Hematopoietic multipotent progenitor cell treated with erythropoietin and hydrocortisone succinate and interleukin-3 and kit ligand, for 4 days (in vitro differentiated cells): ENCODE data around the gene RPS6KC1.
"Not testable (repeated sequence)": the region's sequence is repeated elsewhere in the genome, so short reads cannot be mapped to it uniquely, and the experiment has no call there.

ENCODE experiments used
- DNase-seq: peaks from one replicate; pipeline ENCODE4 v3.0.0-alpha.2; 2015

RPS6KC1 gene

DNA sequence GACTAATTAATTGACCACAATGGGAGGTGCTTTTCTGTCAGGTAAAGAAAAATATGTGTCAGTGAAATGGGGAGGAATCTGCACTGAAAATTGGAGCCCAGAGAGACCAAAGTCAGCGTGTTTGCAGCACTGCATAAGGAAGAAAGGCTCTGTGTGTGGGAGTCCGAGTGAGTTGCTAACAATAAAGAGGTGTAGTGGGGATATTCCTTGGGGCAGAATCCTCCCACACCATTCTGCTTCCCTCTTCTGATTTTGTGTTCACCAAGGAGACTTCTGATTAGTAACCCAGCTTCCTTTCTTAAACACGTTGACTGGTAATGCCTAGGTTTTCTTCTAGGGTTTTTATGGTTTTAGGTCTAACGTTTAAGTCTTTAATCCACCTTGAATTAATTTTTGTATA lies 240.5 kb downstream of the RPS6KC1 start:
- DNase-seq: no peak

DNA sequence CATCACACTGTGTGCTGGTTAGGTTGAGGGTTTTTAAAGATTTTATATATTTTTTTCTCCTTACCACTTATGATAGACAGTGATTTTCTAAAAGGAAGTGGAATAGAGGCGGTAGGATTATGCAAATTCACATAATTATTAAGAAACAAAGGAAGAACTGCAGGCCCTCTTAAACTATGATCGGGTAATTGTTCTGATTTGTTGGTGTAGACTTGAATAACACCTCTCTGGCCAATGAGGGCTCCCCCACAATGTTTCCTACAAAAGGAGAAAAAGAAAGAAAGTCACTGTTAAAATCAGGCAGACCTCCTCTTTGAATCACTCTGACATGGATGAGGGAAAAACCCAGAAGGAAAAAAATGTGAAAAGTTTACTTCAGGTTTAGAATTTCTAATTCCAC lies 241.6 kb downstream of the RPS6KC1 start:
- no peak for DNase-seq

DNA sequence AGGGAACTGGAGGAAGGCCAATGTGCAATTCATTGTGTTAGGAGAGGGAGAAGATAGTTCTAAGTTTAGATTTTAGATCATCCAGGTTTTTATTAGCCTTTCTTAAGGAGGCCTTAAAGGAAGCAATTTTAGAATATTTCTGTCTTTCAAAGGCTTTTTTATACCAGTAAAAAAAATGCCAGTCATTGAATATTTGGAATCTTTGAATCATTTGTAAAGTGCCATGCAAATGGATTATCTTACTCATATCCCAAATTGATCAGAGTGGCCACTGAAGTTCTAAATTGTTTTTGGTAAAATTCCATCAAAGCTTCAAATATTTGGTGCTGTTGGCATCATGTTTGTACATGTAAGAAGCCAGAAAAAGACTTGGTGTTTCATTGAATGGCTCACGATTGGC lies 244.8 kb downstream of the RPS6KC1 start:
- no peak for DNase-seq

DNA sequence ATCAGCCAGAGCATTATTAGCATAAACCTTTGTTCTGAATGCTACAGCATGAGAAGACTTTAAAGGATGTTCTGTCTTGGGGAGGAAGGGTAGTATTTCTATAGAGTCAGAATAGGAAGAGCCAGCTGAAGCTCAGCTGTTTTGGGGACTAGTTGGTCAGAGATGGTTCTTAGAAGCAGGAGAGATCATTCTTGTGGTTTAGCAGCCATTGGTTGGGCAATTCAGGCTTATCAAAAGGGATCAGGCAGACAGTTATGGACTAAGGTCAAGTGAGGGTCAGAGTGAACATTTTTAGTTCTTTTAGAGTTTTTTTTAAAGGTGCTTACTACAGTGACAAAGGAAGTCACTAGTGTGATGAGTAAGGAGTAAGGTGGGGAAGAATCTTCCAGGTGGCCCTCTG lies 245.5 kb downstream of the RPS6KC1 start:
- peak; percentile 38 for DNase-seq

DNA sequence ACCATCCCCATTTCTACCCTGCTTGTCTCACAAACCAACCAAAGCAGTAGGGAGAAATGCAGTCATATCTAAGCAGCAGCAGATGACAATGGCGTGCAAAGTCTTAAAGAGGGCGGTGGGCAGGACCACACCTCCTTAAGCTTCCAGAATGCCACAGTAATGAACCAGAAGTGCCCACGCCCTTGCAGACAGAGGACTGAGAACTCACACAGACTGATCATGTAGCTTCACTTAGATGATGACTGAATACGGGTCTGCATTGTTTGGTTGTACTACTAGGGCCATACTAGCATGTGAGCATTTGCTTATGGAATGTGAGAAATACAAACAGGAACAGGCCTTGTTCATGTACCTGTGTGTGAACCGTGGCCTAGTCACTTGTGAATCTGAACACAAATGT lies 246.0 kb downstream of the RPS6KC1 start:
- no peak for DNase-seq

DNA sequence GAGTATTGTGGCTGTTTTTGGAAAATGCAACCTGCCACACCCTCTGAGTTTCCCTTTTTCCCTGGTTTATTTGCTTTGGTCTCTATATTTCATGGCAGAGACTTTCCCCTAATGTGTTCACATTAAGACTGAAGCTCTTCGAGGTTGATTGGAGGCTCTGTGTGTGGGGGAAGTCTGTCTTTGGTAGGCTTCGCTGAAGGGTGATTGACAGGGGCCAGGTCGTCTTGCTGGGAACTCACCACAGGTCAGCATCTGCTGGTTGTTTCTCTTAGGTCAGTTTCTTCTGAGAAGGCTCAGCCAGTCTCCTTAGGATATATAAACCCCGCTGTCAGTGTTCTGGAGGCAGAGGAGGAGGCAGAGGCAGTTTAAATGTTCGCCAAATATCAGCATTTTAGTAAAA lies 249.4 kb downstream of the RPS6KC1 start:
- no peak for DNase-seq

DNA sequence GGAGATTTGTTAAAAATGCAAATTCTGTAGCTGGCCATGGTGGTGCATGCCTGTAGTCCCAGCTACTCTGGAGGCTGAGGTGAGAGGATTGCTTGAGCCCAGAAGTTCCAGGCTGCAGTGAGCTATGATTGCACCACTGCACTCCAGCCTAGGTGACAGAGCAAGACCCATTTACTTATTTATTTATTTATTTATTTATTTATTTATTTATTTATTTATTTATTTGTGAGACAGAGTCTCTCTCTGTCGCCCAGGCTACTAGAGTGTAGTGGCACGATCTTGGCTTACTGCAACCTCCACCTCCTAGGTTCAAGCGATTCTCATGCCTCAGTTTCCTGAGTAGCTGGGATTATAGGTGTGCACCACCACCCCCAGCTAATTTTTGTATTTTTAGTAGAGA lies 250.5 kb downstream of the RPS6KC1 start:
- not testable (repeated sequence) for DNase-seq

DNA sequence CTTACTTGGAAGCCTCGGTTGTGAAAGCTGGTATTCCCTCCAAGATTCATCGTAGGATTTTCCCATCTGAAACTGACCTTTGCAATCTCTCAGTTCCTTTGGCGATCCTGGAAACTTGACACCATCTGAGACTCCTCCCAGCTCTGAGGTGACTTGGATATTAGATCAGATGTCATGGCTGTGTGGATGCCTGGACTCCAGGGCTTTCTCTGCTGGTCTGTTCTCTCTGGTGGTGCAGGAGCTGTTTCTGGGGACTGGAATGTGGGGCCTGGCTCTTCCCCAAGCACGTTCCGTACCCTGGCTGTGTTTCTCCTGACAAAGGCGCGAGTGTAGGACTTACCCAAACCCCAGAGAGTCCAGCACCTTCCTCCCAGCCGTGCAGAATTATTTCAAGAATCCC lies 252.2 kb downstream of the RPS6KC1 start:
- no peak for DNase-seq

DNA sequence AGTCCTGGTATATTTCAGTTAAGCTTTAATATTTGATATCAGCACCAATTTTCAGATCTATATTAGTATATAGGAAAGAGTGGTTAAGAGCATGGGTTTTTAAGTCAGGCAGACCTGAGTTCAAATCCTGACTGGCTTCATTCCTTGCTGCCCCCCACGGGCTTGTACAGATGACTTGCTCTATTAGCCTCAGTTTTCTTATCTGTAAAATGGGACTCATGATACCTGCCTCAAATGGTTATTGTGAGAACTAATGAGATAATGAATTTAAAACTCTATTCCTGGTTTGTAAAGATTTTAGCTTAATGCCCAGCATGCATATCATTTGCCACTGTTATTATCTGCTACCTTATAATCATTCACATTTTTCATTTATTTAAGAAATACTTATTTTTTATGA lies 264.5 kb downstream of the RPS6KC1 start:
- DNase-seq: no peak

DNA sequence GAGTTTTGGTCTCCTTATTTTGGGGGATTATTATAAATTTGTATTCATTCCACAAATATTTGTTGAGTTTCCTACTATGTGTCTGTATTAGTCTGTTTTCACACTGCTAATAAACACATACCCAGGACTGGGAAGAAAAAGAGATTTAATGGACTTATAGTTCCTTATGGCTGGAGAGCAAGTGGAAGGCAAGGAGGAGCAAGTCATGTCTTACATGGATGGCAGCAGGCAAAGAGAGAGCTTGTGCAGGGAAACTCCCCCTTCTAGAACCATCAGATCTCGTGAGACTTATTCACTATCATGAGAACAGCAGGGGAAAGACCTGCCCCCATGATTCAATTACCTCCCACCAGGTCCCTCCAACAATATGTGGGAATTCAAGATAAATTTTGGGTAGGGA lies 267.4 kb downstream of the RPS6KC1 start:
- DNase-seq: not testable (repeated sequence)

DNA sequence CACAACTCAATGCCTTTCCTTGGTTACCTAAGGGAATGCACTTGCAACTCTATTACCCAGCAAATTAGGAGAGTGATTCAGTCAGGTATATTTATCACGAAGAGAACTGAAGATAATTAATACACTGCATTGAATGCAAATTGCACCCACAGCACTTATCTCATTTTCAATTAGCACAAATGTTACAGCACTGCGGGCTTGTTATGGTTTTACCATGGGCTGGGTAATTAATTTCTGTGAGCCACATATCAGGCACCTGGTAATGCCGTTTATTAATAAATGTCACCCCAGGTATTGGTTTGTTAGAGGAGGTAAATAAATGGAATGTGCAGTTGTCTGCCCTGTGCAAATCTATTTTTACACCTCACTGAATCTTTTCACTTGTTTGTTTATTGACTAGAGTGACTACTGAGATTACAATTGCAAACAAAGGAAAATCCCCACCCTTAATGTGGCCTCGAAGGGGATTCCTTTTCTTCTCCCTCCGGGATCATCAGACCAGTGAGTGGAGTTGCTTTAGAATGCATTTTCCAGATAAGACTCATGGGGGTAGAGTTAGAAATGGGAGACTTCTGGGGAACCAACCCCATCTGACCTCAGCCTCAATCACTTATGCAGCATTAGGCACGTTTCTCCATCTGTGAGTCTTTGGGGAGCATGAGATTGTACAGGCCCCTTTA lies 269.3 kb downstream of the RPS6KC1 start:
- no peak for DNase-seq
